ENCODE data around the gene CCDC167.

CCDC167 gene

GRCh38 chr6:37531437-37532036 is 31.8 kb upstream of the CCDC167 start:
- in situ Hi-C loops (cut with MboI; ENCODE audit: low sequenced_read_pairs, unreplicated experiment), result no loop called here
- no peak for DNase-seq (ENCODE audit: low spot score)
- TF ChIP-seq, protein P1, sequence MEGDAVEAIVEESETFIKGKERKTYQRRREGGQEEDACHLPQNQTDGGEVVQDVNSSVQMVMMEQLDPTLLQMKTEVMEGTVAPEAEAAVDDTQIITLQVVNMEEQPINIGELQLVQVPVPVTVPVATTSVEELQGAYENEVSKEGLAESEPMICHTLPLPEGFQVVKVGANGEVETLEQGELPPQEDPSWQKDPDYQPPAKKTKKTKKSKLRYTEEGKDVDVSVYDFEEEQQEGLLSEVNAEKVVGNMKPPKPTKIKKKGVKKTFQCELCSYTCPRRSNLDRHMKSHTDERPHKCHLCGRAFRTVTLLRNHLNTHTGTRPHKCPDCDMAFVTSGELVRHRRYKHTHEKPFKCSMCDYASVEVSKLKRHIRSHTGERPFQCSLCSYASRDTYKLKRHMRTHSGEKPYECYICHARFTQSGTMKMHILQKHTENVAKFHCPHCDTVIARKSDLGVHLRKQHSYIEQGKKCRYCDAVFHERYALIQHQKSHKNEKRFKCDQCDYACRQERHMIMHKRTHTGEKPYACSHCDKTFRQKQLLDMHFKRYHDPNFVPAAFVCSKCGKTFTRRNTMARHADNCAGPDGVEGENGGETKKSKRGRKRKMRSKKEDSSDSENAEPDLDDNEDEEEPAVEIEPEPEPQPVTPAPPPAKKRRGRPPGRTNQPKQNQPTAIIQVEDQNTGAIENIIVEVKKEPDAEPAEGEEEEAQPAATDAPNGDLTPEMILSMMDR (IDR thresholded peaks at IDR 0.05; ENCODE audit: borderline replicate concordance, control extremely low read depth, extremely low read depth, insufficient read depth, missing control alignments), result no peak

DNA sequence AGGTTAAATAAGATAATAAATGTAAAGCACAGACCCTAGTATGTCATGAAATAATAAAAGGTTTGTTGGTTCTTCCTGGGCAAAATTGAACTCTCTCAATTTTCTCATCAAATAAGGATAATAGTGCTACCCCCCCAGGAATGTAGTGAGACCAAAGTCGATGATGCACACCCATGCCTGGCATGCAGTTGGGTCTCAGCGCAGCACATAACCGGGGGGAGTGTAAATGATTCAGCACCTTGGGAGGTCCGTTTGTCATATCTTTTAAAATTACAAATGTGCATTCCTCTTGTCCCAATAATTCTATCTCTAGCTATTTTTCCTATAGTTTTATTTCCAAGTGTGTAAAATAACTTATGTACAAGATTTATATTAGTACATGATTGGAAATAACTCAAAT is 31.3 kb upstream of the CCDC167 start:
- DNase-seq (ENCODE audit: low spot score), result no peak
- TF ChIP-seq, protein P1 (IDR thresholded peaks at IDR 0.05; ENCODE audit: borderline replicate concordance, control extremely low read depth, extremely low read depth, insufficient read depth, missing control alignments), result no peak
- in situ Hi-C loops (cut with MboI; ENCODE audit: low sequenced_read_pairs, unreplicated experiment), result no loop called here

- TF ChIP-seq, protein P1 (IDR thresholded peaks at IDR 0.05; ENCODE audit: borderline replicate concordance, control extremely low read depth, extremely low read depth, insufficient read depth, missing control alignments), result no peak
- in situ Hi-C loops (cut with MboI; ENCODE audit: low sequenced_read_pairs, unreplicated experiment), result no loop called here
- no peak for DNase-seq (ENCODE audit: low spot score)
These were observed 30.6 kb upstream of the CCDC167 start for GRCh38 chr6:37530297-37530696.

DNA sequence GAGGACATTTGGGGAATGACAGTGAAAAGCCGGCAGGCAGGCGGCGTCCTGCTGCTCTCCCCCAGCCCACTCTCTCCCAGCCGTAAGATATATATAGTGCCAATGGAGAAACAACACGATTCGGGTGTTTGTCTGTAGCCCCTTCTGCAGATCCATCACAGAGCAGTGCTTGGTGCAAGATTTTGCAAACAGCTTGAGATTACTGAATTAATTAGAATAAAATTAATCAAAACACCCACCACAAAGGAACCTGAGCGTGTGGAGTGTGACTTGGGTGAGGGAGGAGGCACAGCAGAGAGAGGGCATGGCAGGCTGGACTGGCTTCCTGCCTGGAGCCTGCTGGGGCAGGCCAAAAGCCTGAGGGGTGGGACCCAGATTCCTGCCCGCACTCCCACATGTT is 28.8 kb upstream of the CCDC167 start:
- in situ Hi-C loops (cut with MboI; ENCODE audit: low sequenced_read_pairs, unreplicated experiment), result no loop called here
- no peak for DNase-seq (ENCODE audit: low spot score)
- TF ChIP-seq, protein P1 (IDR thresholded peaks at IDR 0.05; ENCODE audit: borderline replicate concordance, control extremely low read depth, extremely low read depth, insufficient read depth, missing control alignments), result no peak

GRCh38 chr6:37525460-37526357 is 26.0 kb upstream of the CCDC167 start:
- peak; percentile 65 for DNase-seq (ENCODE audit: low spot score)
- TF ChIP-seq, protein P1 (IDR thresholded peaks at IDR 0.05; ENCODE audit: borderline replicate concordance, control extremely low read depth, extremely low read depth, insufficient read depth, missing control alignments), result no peak
- in situ Hi-C loops (cut with MboI; ENCODE audit: low sequenced_read_pairs, unreplicated experiment), result no loop called here

- DNase-seq (ENCODE audit: low spot score), result no peak
- TF ChIP-seq, protein P1 (IDR thresholded peaks at IDR 0.05; ENCODE audit: borderline replicate concordance, control extremely low read depth, extremely low read depth, insufficient read depth, missing control alignments), result no peak
- in situ Hi-C loops (cut with MboI; ENCODE audit: low sequenced_read_pairs, unreplicated experiment), result no loop called here
These were observed 25.3 kb upstream of the CCDC167 start for GRCh38 chr6:37524970-37525318.
